Hematopoietic multipotent progenitor cell treated with erythropoietin and hydrocortisone succinate and interleukin-3 and kit ligand, for 17 days (in vitro differentiated cells): ENCODE data around the gene CLEC2D.

Experiments used
- DNase-seq: peaks from one replicate; pipeline ENCODE4 v3.0.0-alpha.2; 2015; ENCODE audit warnings: low spot score

The CLEC2D gene

GRCh38 chr12:9669534-9669933 is at the start of gene CLEC2D:
Gene CLEC2D, plus strand, starts transcription at chr12:9669713. Its CDS starts 22 bp downstream, at chr12:9669735.
- no peak for DNase-seq

GRCh38 chr12:9625019-9625418 is 44.5 kb upstream of the CLEC2D start:
- no peak for DNase-seq

GRCh38 chr12:9626291-9626690 is 43.2 kb upstream of the CLEC2D start:
- DNase-seq, result no peak

GRCh38 chr12:9626821-9627220 is 42.7 kb upstream of the CLEC2D start:
- no peak for DNase-seq

GRCh38 chr12:9632766-9633165 is 36.7 kb upstream of the CLEC2D start:
- DNase-seq, result no peak

- peak; percentile 58 for DNase-seq
These were observed 35.2 kb upstream of the CLEC2D start for GRCh38 chr12:9634177-9634803.

GRCh38 chr12:9634969-9635754 is 34.4 kb upstream of the CLEC2D start:
- DNase-seq, result no peak

GRCh38 chr12:9636150-9636850 is 33.2 kb upstream of the CLEC2D start:
- no peak for DNase-seq

- DNase-seq, result no peak
These were observed 32.7 kb upstream of the CLEC2D start for GRCh38 chr12:9636851-9637206.

- no peak for DNase-seq
These were observed 29.5 kb upstream of the CLEC2D start for GRCh38 chr12:9640024-9640423.

- no peak for DNase-seq
These were observed 26.8 kb upstream of the CLEC2D start for GRCh38 chr12:9642606-9643265.

- DNase-seq, result no peak
These were observed 26.2 kb upstream of the CLEC2D start for GRCh38 chr12:9643266-9643660.

- peak; percentile 29 for DNase-seq
These were observed 24.4 kb upstream of the CLEC2D start for GRCh38 chr12:9644985-9645551.

GRCh38 chr12:9646794-9647781 is 22.4 kb upstream of the CLEC2D start:
- no peak for DNase-seq

- peak; percentile 65 for DNase-seq
These were observed 21.4 kb upstream of the CLEC2D start for GRCh38 chr12:9647825-9648700.

GRCh38 chr12:9648701-9649531 is 20.6 kb upstream of the CLEC2D start:
- DNase-seq, result peak; percentile 24

GRCh38 chr12:9649532-9649940 is 20.0 kb upstream of the CLEC2D start:
- peak; percentile 13 for DNase-seq

GRCh38 chr12:9650151-9650576 is 19.3 kb upstream of the CLEC2D start:
- DNase-seq, result peak; percentile 23

GRCh38 chr12:9651265-9651729 is 18.2 kb upstream of the CLEC2D start:
- DNase-seq, result no peak
